Ishikawa (cell line): Measurements from ENCODE around the gene FKBP10.

Experiments
- CEBPB ChIP-seq: IDR thresholded peaks from 2 replicates; pipeline ENCODE4 v1.6.1; 2012
- CREB1 ChIP-seq: IDR thresholded peaks from 2 replicates; pipeline ENCODE4 v1.6.1; 2012; ENCODE audit warnings: low read depth
- EGR1 ChIP-seq: IDR thresholded peaks from 2 replicates; pipeline ENCODE4 v1.6.1; 2012
- EP300 ChIP-seq: IDR thresholded peaks from 2 replicates; pipeline ENCODE4 v1.6.1; 2012; ENCODE audit warnings: borderline replicate concordance
- FOXM1 ChIP-seq: IDR thresholded peaks from 2 replicates; pipeline ENCODE4 v1.6.1; 2012; ENCODE audit warnings: low read depth, borderline replicate concordance
- MAX ChIP-seq: IDR thresholded peaks from 2 replicates; pipeline ENCODE4 v1.6.1; 2012
- NFIC ChIP-seq: IDR thresholded peaks from 2 replicates; pipeline ENCODE4 v1.6.1; 2012
- RAD21 ChIP-seq: IDR thresholded peaks from 2 replicates; pipeline ENCODE4 v1.6.1; 2012; ENCODE audit warnings: low read depth
- REST ChIP-seq: IDR thresholded peaks from 2 replicates; pipeline ENCODE4 v1.6.1; 2012; ENCODE audit warnings: low read depth, mild to moderate bottlenecking
- TAF1 ChIP-seq: IDR thresholded peaks from 2 replicates; pipeline ENCODE4 v1.6.1; 2012; ENCODE audit warnings: low read depth, mild to moderate bottlenecking
- TCF12 ChIP-seq: IDR thresholded peaks from 2 replicates; pipeline ENCODE4 v1.6.1; 2012; ENCODE audit warnings: low read depth
- TEAD4 ChIP-seq: IDR thresholded peaks from 2 replicates; pipeline ENCODE4 v1.6.1; 2012
- USF1 ChIP-seq: IDR thresholded peaks from 2 replicates; pipeline ENCODE4 v1.6.1; 2012
- YY1 ChIP-seq: IDR thresholded peaks from 2 replicates; pipeline ENCODE4 v1.6.1; 2012; ENCODE audit warnings: low read depth
- ZBTB7A ChIP-seq: IDR thresholded peaks from 2 replicates; pipeline ENCODE4 v1.6.1; 2012; ENCODE audit warnings: low read depth

Gene FKBP10

GRCh38 chr17:41775394-41776226 lies 37.2 kb upstream of the FKBP10 start:
- peak; percentile 77 for TF ChIP-seq ZBTB7A
- no peak for TF ChIP-seq CEBPB
- peak; percentile 38 for TF ChIP-seq NFIC
- 0 out of 2 replicates have a peak, but pooled peaks have one; percentile 12 for TF ChIP-seq TEAD4
- TF ChIP-seq FOXM1: 0 out of 2 replicates have a peak, but pooled peaks have one; percentile 29
- TF ChIP-seq EP300: peak; percentile 73
- no peak; the same call in 1 of the 2 replicates for TF ChIP-seq RAD21
- TF ChIP-seq TCF12: peak; percentile 79

- peak; percentile 84 for TF ChIP-seq NFIC
- TF ChIP-seq RAD21: peak; percentile 76
- peak; percentile 86 for TF ChIP-seq FOXM1
- no peak for TF ChIP-seq USF1
- no peak for TF ChIP-seq EGR1
- TF ChIP-seq YY1: peak; percentile 76; the same call in 1 of the 2 replicates
- peak; percentile 1; the same call in 1 of the 2 replicates for TF ChIP-seq ZBTB7A
- TF ChIP-seq CREB1: no peak
- TF ChIP-seq TEAD4: peak; percentile 100
- TF ChIP-seq TCF12: peak; percentile 98
- peak; percentile 89 for TF ChIP-seq MAX
- TF ChIP-seq EP300: peak; percentile 96
- no peak for TF ChIP-seq TAF1
These were observed 35.6 kb upstream of the FKBP10 start for GRCh38 chr17:41777157-41777573.

GRCh38 chr17:41777574-41778188 lies 35.1 kb upstream of the FKBP10 start:
- TF ChIP-seq EP300 (peak; percentile 90), REST (no peak), CEBPB (no peak; the same call in 1 of the 2 replicates), TAF1 (no peak), CREB1 (peak; percentile 56; the same call in 1 of the 2 replicates), TCF12 (peak; percentile 84), YY1 (no peak), USF1 (no peak; the same call in 1 of the 2 replicates), TEAD4 (peak; percentile 75; the same call in 1 of the 2 replicates), NFIC (peak; percentile 88), ZBTB7A (peak; percentile 76; the same call in 1 of the 2 replicates), FOXM1 (peak; percentile 70), RAD21 (no peak), MAX (no peak), EGR1 (peak; percentile 25; the same call in 1 of the 2 replicates)

GRCh38 chr17:41779954-41780353 lies 32.9 kb upstream of the FKBP10 start:
- TF ChIP-seq MAX (no peak), TCF12 (no peak), YY1 (no peak), CREB1 (no peak), TEAD4 (no peak), ZBTB7A (no peak), TAF1 (no peak), RAD21 (no peak), FOXM1 (no peak), CEBPB (no peak), NFIC (no peak)

- TF ChIP-seq TCF12: no peak
- no peak for TF ChIP-seq MAX
- TF ChIP-seq TAF1: no peak
- no peak for TF ChIP-seq EGR1
These were observed 31.2 kb upstream of the FKBP10 start for GRCh38 chr17:41781404-41782110.

- TF ChIP-seq FOXM1: no peak
- TF ChIP-seq TCF12: no peak
- TF ChIP-seq ZBTB7A: no peak
- no peak for TF ChIP-seq RAD21
- no peak for TF ChIP-seq CEBPB
- no peak for TF ChIP-seq TEAD4
- TF ChIP-seq CREB1: no peak
- TF ChIP-seq YY1: no peak
- no peak for TF ChIP-seq TAF1
- TF ChIP-seq REST: no peak
- TF ChIP-seq USF1: no peak
- TF ChIP-seq NFIC: no peak
- no peak for TF ChIP-seq EP300
These were observed 30.7 kb upstream of the FKBP10 start for GRCh38 chr17:41782142-41782541.
